Measurements from ENCODE around the gene COX17. TPM values are rescaled to one million over a fixed set of nuclear protein-coding genes. Genes with fewer than 3 reads are reported as not detected.

The COX17 gene
- total and polyA plus RNA-seq, 2 experiments from 2014 or later: 28.3 to 87.2 TPM

GRCh38 chr3:119630880-119631329 is 46.3 kb downstream of the COX17 start:
- H3K4me1 ChIP-seq (ENCODE audit: insufficient read depth): no peaks in the 10 kb centered on the region

GRCh38 chr3:119630128-119630879 is 46.9 kb downstream of the COX17 start:
- WGBS (ENCODE audit: low lambda C conversion rate, missing lambda C conversion rate): 86% methylated on average over 8 of the region's 8 CpGs
- no peak overlapping the region for H2AFZ ChIP-seq

More at GRCh38 chr3:119630880-119631329, 46.3 kb downstream of the COX17 start:
- Histone ChIP-seq H3K9me2 (replicated peaks; ENCODE audit: insufficient read depth) (no peaks in the 10 kb centered on the region), H3K4me3 (no peak overlapping the region), H3K27me3 (no peaks in the 10 kb centered on the region), H3K4me2 (no peak overlapping the region), H2AFZ (no peak overlapping the region), H3K9me3 (ENCODE audit: low read depth) (no peaks in the 10 kb centered on the region), H3K79me2 (no peaks in the 10 kb centered on the region), H3K27ac (peak overlapping the region; percentile 55), H4K20me1 (ENCODE audit: insufficient read depth, poor library complexity, severe bottlenecking) (no peaks in the 10 kb centered on the region), H3K36me3 (replicated peaks; ENCODE audit: insufficient read depth, low read depth) (no peaks in the 10 kb centered on the region)
- no peak for DNase-seq (ENCODE audit: low spot score)
- TF ChIP-seq EZH2 (IDR thresholded peaks at IDR 0.05; ENCODE audit: borderline replicate concordance): no peak
- TF ChIP-seq EZH2phosphoT487 (IDR thresholded peaks at IDR 0.05; ENCODE audit: low read depth, severe bottlenecking, unreplicated experiment): no peak
- no peak for TF ChIP-seq CTCF (IDR thresholded peaks at IDR 0.05; ENCODE audit: poor library complexity)
- WGBS (ENCODE audit: low lambda C conversion rate, missing lambda C conversion rate): 91% methylated on average over 7 of the region's 7 CpGs

GRCh38 chr3:119628816-119629445 is 48.3 kb downstream of the COX17 start:
- WGBS (ENCODE audit: low lambda C conversion rate, missing lambda C conversion rate): 89% methylated on average over 1 of the region's 1 CpG
- H3K4me2 ChIP-seq: no peak overlapping the region
- TF ChIP-seq CTCF (IDR thresholded peaks at IDR 0.05; ENCODE audit: poor library complexity) (no peak), EZH2phosphoT487 (IDR thresholded peaks at IDR 0.05; ENCODE audit: low read depth, severe bottlenecking, unreplicated experiment) (no peak), EZH2 (IDR thresholded peaks at IDR 0.05; ENCODE audit: borderline replicate concordance) (no peak)

More at GRCh38 chr3:119630128-119630879, 46.9 kb downstream of the COX17 start:
- Histone ChIP-seq H3K9me3 (ENCODE audit: low read depth) (no peaks in the 10 kb centered on the region), H3K4me1 (ENCODE audit: insufficient read depth) (no peaks in the 10 kb centered on the region), H4K20me1 (ENCODE audit: insufficient read depth, poor library complexity, severe bottlenecking) (no peaks in the 10 kb centered on the region), H3K27me3 (no peaks in the 10 kb centered on the region), H3K27ac (peak overlapping the region; percentile 55), H3K79me2 (no peaks in the 10 kb centered on the region), H3K36me3 (replicated peaks; ENCODE audit: insufficient read depth, low read depth) (no peaks in the 10 kb centered on the region), H3K4me2 (no peak overlapping the region), H3K4me3 (no peak overlapping the region), H3K9me2 (replicated peaks; ENCODE audit: insufficient read depth) (no peaks in the 10 kb centered on the region)
- DNase-seq (ENCODE audit: low spot score): peak; percentile 47
- no peak for TF ChIP-seq EZH2 (IDR thresholded peaks at IDR 0.05; ENCODE audit: borderline replicate concordance)
- no peak for TF ChIP-seq CTCF (IDR thresholded peaks at IDR 0.05; ENCODE audit: poor library complexity)
- TF ChIP-seq EZH2phosphoT487 (IDR thresholded peaks at IDR 0.05; ENCODE audit: low read depth, severe bottlenecking, unreplicated experiment): no peak

More at GRCh38 chr3:119628816-119629445, 48.3 kb downstream of the COX17 start:
- H3K9me3 ChIP-seq (ENCODE audit: low read depth): no peaks in the 10 kb centered on the region
- DNase-seq (ENCODE audit: low spot score): no peak
- H2AFZ ChIP-seq: no peak overlapping the region
- no peaks in the 10 kb centered on the region for H3K79me2 ChIP-seq
- no peaks in the 10 kb centered on the region for H4K20me1 ChIP-seq (ENCODE audit: insufficient read depth, poor library complexity, severe bottlenecking)
- H3K4me1 ChIP-seq (ENCODE audit: insufficient read depth): no peaks in the 10 kb centered on the region
- no peak overlapping the region for H3K4me3 ChIP-seq
- no peaks in the 10 kb centered on the region for H3K36me3 ChIP-seq (replicated peaks; ENCODE audit: insufficient read depth, low read depth)
- no peak overlapping the region for H3K27ac ChIP-seq
- no peaks in the 10 kb centered on the region for H3K9me2 ChIP-seq (replicated peaks; ENCODE audit: insufficient read depth)
- no peaks in the 10 kb centered on the region for H3K27me3 ChIP-seq
